HepG2 (cell line): ENCODE data around the gene PYY. TPM values are rescaled to one million over a fixed set of nuclear protein-coding genes. Genes with fewer than 3 reads are reported as not detected.

Source experiments
- CC2D1A ChIP-seq: sonication (generic); formaldehyde crosslinking; IDR thresholded peaks from 2 replicates; pipeline ENCODE4 v1.8.1; 2023; ENCODE audit warnings: mild to moderate bottlenecking, missing genetic modification reagents
- CHD4 ChIP-seq: fragments of 200-600 bp; sonication (generic); IDR thresholded peaks from 2 replicates; pipeline ENCODE4 v1.7.0; 2017; ENCODE audit warnings: mild to moderate bottlenecking, low read length, borderline replicate concordance
- IRX3 ChIP-seq: sonication (generic); formaldehyde crosslinking; IDR thresholded peaks from 2 replicates; pipeline ENCODE4 v1.8.1; 2023; ENCODE audit warnings: mild to moderate bottlenecking, low read depth, missing genetic modification reagents, borderline replicate concordance
- MEIS2 ChIP-seq: sonication (generic); formaldehyde crosslinking; IDR thresholded peaks from 2 replicates; pipeline ENCODE4 v1.9.0; 2021; ENCODE audit warnings: mild to moderate bottlenecking, missing genetic modification reagents
- MTA3 ChIP-seq: sonication (generic); formaldehyde crosslinking; IDR thresholded peaks from 2 replicates; pipeline ENCODE4 v1.4.0; 2020; ENCODE audit warnings: missing genetic modification reagents
- SP2 ChIP-seq: sonication (generic); formaldehyde crosslinking; IDR thresholded peaks from 2 replicates; pipeline ENCODE4 v1.5.1; 2020; ENCODE audit warnings: mild to moderate bottlenecking, missing genetic modification reagents
- SP4 ChIP-seq: sonication (generic); formaldehyde crosslinking; IDR thresholded peaks from 2 replicates; pipeline ENCODE4 v1.8.1; 2023; ENCODE audit warnings: mild to moderate bottlenecking, missing genetic modification reagents
- TRIM24 ChIP-seq: sonication (generic); formaldehyde crosslinking; IDR thresholded peaks from 2 replicates; pipeline ENCODE4 v1.8.0; 2022; ENCODE audit warnings: mild to moderate bottlenecking, missing genetic modification reagents
- ZFP62 ChIP-seq: sonication (generic); formaldehyde crosslinking; IDR thresholded peaks from 2 replicates; pipeline ENCODE4 v1.4.0; 2020; ENCODE audit warnings: missing genetic modification reagents
- ZNF124 ChIP-seq: sonication (generic); formaldehyde crosslinking; IDR thresholded peaks from 2 replicates; pipeline ENCODE4 v1.4.0; 2020; ENCODE audit warnings: missing genetic modification reagents
- ZNF282 ChIP-seq: fragments of 450-650 bp; IDR thresholded peaks from 2 replicates; pipeline ENCODE4 v1.6.1; 2018; ENCODE audit not compliant: partially characterized antibody
- ZNF30 ChIP-seq: sonication (generic); formaldehyde crosslinking; IDR thresholded peaks from 2 replicates; pipeline ENCODE4 v1.5.0; 2020; ENCODE audit warnings: mild to moderate bottlenecking, missing genetic modification reagents
- ZNF367 ChIP-seq: sonication (generic); formaldehyde crosslinking; IDR thresholded peaks from 2 replicates; pipeline ENCODE4 v1.4.0; 2020; ENCODE audit warnings: missing genetic modification reagents, borderline replicate concordance
- ZNF629 ChIP-seq: sonication (generic); formaldehyde crosslinking; conservative IDR thresholded peaks from 2 replicates; pipeline ENCODE4 v1.5.0; 2020; ENCODE audit warnings: missing genetic modification reagents
- ZNF670 ChIP-seq: sonication (generic); formaldehyde crosslinking; IDR thresholded peaks from 2 replicates; pipeline ENCODE4 v1.8.0; 2022; ENCODE audit warnings: mild to moderate bottlenecking, missing genetic modification reagents, borderline replicate concordance
- ZNF678 ChIP-seq: sonication (generic); formaldehyde crosslinking; IDR thresholded peaks from 2 replicates; pipeline ENCODE4 v1.4.0; 2020; ENCODE audit warnings: mild to moderate bottlenecking, missing genetic modification reagents
- ZNF710 ChIP-seq: sonication (generic); formaldehyde crosslinking; IDR thresholded peaks from 2 replicates; pipeline ENCODE4 v1.5.0; 2020; ENCODE audit warnings: mild to moderate bottlenecking, missing genetic modification reagents, borderline replicate concordance
- ZNF766 ChIP-seq: sonication (generic); formaldehyde crosslinking; IDR thresholded peaks from 2 replicates; pipeline ENCODE4 v1.5.0; 2020; ENCODE audit warnings: missing genetic modification reagents, borderline replicate concordance
- polyA plus RNA-seq, 8 experiments: library from polyadenylated mRNA; depleted of rRNA in 3 of 8; stranded (reverse) in 7 of 8; unstranded in 1 of 8; fragments of >200 nt; fragmentation: Illumina TruSeq in 4 of 8; extraction: Trizol in 4 of 8; gene quantifications; 2 replicates each; pipeline versions ENCODE4 v1.2.1 to v1.2.3, GENCODE V29; 2011 to 2016; ENCODE audit warnings: low read depth in 4 of 8, missing spikeins in 1 of 8, mixed read lengths in 1 of 8; ENCODE audit not compliant: insufficient read depth in 1 of 8
- total RNA-seq, 5 experiments: library from RNA; depleted of rRNA; stranded (reverse); fragments of >200 nt; fragmentation: Illumina TruSeq; extraction: Trizol; gene quantifications; 2 replicates each; pipeline ENCODE4 v1.2.3, GENCODE V29; 2016; ENCODE audit warnings: low read depth in 1 of 5
- TF ChIP-seq, protein P1 (sequence below): IDR thresholded peaks from 2 replicates; pipeline ENCODE4 v1.6.1; 2016
- TF ChIP-seq, protein P2 (sequence below): sonication (generic); formaldehyde crosslinking; IDR thresholded peaks from 2 replicates; pipeline ENCODE4 v1.8.1; 2022; ENCODE audit warnings: low read depth, mild to moderate bottlenecking, missing genetic modification reagents
- TF ChIP-seq, protein P3 (sequence below): sonication (generic); formaldehyde crosslinking; IDR thresholded peaks from 2 replicates; pipeline ENCODE4 v1.4.0; 2020; ENCODE audit warnings: mild to moderate bottlenecking, missing genetic modification reagents

The PYY gene
- total and polyA plus RNA-seq, 2 of the 13 experiments (the other 11 are each of a cell fraction or from before 2014, with no cell fraction given) = 0.25 TPM; not detected in 1

DNA sequence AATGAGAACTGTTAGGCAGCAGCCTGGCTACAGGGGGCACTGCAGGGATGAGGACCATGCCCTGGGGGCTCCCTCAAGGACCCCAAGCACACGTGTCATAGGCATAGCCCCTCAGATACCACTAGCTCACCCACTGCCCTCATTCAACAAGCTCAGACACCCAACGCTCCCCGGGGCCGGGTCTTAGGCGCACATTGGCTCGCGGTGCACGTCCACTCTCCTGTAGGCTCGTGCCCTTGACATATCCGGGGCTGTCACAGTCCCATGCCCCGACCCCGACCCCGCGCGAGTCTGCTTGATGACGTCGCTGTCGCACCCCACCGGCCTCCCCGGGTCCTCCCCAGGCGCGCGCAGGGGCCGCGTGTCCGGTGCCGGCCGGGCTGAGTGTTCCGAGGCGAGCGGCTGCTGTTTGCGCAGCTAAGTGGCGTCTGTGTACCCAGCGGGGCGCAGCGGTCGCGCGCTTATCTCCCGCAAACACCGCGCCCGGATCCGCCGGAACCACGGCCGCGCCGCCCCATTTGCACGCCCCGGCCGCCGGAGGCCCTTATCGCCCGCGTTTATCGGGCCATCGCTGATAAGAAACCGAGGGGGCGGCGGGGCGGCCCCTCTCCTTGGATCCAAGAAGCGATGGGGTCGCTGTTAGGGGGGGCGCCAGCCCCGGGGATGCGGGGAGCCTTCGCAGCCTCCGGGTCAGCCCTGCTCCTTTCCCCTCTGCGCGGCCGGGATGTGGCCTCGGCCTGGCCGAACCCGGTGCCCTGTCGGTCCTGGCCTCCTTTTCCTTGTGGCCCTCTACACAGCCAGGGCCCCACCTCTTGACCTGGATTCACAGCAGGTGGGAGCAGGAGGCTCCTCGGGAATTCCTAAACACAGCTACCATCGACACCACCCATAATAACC, 30.0 kb upstream of the PYY start (continued):
- TF ChIP-seq ZNF282 = no peak
- TF ChIP-seq TRIM24 = peak; percentile 30; the same call in 1 of the 2 replicates
- TF ChIP-seq, protein P1, sequence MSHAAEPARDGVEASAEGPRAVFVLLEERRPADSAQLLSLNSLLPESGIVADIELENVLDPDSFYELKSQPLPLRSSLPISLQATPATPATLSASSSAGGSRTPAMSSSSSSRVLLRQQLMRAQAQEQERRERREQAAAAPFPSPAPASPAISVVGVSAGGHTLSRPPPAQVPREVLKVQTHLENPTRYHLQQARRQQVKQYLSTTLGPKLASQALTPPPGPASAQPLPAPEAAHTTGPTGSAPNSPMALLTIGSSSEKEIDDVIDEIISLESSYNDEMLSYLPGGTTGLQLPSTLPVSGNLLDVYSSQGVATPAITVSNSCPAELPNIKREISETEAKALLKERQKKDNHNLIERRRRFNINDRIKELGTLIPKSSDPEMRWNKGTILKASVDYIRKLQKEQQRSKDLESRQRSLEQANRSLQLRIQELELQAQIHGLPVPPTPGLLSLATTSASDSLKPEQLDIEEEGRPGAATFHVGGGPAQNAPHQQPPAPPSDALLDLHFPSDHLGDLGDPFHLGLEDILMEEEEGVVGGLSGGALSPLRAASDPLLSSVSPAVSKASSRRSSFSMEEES = peak; percentile 80
- peak; percentile 47; the same call in 1 of the 2 replicates for TF ChIP-seq ZNF678 (CRISPR knock-in tag)
- peak; percentile 62; the same call in 1 of the 2 replicates for TF ChIP-seq ZNF124
- peak; percentile 79; the same call in 1 of the 2 replicates for TF ChIP-seq CC2D1A
- no peak for TF ChIP-seq ZFP62 (CRISPR knock-in tag)
- 0 out of 2 replicates have a peak, but pooled peaks have one; percentile 19 for TF ChIP-seq SP2 (CRISPR knock-in tag)
- TF ChIP-seq, protein P2, sequence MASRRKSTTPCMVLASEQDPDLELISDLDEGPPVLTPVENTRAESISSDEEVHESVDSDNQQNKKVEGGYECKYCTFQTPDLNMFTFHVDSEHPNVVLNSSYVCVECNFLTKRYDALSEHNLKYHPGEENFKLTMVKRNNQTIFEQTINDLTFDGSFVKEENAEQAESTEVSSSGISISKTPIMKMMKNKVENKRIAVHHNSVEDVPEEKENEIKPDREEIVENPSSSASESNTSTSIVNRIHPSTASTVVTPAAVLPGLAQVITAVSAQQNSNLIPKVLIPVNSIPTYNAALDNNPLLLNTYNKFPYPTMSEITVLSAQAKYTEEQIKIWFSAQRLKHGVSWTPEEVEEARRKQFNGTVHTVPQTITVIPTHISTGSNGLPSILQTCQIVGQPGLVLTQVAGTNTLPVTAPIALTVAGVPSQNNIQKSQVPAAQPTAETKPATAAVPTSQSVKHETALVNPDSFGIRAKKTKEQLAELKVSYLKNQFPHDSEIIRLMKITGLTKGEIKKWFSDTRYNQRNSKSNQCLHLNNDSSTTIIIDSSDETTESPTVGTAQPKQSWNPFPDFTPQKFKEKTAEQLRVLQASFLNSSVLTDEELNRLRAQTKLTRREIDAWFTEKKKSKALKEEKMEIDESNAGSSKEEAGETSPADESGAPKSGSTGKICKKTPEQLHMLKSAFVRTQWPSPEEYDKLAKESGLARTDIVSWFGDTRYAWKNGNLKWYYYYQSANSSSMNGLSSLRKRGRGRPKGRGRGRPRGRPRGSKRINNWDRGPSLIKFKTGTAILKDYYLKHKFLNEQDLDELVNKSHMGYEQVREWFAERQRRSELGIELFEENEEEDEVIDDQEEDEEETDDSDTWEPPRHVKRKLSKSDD (CRISPR knock-in tag) = 0 out of 2 replicates have a peak, but pooled peaks have one; percentile 54
- peak; percentile 74 for TF ChIP-seq ZNF629 (CRISPR knock-in tag)
- peak; percentile 91 for TF ChIP-seq ZNF710 (CRISPR knock-in tag)
- TF ChIP-seq, protein P3, sequence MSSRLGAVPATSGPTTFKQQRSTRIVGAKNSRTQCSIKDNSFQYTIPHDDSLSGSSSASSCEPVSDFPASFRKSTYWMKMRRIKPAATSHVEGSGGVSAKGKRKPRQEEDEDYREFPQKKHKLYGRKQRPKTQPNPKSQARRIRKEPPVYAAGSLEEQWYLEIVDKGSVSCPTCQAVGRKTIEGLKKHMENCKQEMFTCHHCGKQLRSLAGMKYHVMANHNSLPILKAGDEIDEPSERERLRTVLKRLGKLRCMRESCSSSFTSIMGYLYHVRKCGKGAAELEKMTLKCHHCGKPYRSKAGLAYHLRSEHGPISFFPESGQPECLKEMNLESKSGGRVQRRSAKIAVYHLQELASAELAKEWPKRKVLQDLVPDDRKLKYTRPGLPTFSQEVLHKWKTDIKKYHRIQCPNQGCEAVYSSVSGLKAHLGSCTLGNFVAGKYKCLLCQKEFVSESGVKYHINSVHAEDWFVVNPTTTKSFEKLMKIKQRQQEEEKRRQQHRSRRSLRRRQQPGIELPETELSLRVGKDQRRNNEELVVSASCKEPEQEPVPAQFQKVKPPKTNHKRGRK (CRISPR knock-in tag) = peak; percentile 49; the same call in 1 of the 2 replicates
- TF ChIP-seq ZNF367 (CRISPR knock-in tag) = 0 out of 2 replicates have a peak, but pooled peaks have one; percentile 33
- no peak for TF ChIP-seq MTA3 (CRISPR knock-in tag)
- peak; percentile 96 for TF ChIP-seq MEIS2 (CRISPR knock-in tag)
- no peak; the same call in 1 of the 2 replicates for TF ChIP-seq IRX3
- 0 out of 2 replicates have a peak, but pooled peaks have one; percentile 58 for TF ChIP-seq CHD4
- 0 out of 2 replicates have a peak, but pooled peaks have one; percentile 34 for TF ChIP-seq ZNF30 (CRISPR knock-in tag)
- peak; percentile 89; the same call in 1 of the 2 replicates for TF ChIP-seq ZNF766 (CRISPR knock-in tag)
- TF ChIP-seq ZNF670 (CRISPR knock-in tag) = peak; percentile 95; the same call in 1 of the 2 replicates
- TF ChIP-seq SP4 (CRISPR knock-in tag) = peak; percentile 74
